HG03558 (cell line): ENCODE results near the gene ODC1.

ENCODE experiments used
- ATAC-seq: cut with Tn5 transposase; IDR thresholded peaks from one replicate; pipeline ENCODE4 v1.9.1; 2021; ENCODE audit warnings: moderate number of reproducible peaks; ENCODE audit not compliant: unreplicated experiment; ENCODE audit errors: extremely low read depth

Gene ODC1

GRCh38 chr2:10438688-10439087, 9.4 kb downstream of the ODC1 start:
- no peak for ATAC-seq

GRCh38 chr2:10437806-10438205, 10.3 kb downstream of the ODC1 start:
- ATAC-seq, result no peak

GRCh38 chr2:10436583-10437110, 11.5 kb downstream of the ODC1 start:
- ATAC-seq, result no peak

- no peak for ATAC-seq
These were observed 12.3 kb downstream of the ODC1 start for GRCh38 chr2:10435820-10436204.

GRCh38 chr2:10434886-10435819, 13.0 kb downstream of the ODC1 start:
- ATAC-seq, result no peak

- ATAC-seq, result no peak
These were observed 13.9 kb downstream of the ODC1 start for GRCh38 chr2:10433947-10434885.

- no peak for ATAC-seq
These were observed 14.7 kb downstream of the ODC1 start for GRCh38 chr2:10433264-10433946.

GRCh38 chr2:10432311-10433181, 15.6 kb downstream of the ODC1 start:
- no peak for ATAC-seq

- no peak for ATAC-seq
These were observed 16.3 kb downstream of the ODC1 start for GRCh38 chr2:10431797-10432196.

GRCh38 chr2:10430886-10431622, 17.1 kb downstream of the ODC1 start:
- ATAC-seq, result no peak

GRCh38 chr2:10428924-10429323, 19.2 kb downstream of the ODC1 start:
- no peak for ATAC-seq

GRCh38 chr2:10428355-10428754, 19.8 kb downstream of the ODC1 start:
- ATAC-seq, result no peak

- ATAC-seq, result no peak
These were observed 20.5 kb downstream of the ODC1 start for GRCh38 chr2:10427618-10427949.

GRCh38 chr2:10426726-10427617, 21.2 kb downstream of the ODC1 start:
- no peak for ATAC-seq

GRCh38 chr2:10425699-10426098, 22.4 kb downstream of the ODC1 start:
- ATAC-seq, result no peak

- ATAC-seq, result no peak
These were observed 23.1 kb downstream of the ODC1 start for GRCh38 chr2:10424916-10425505.

- no peak for ATAC-seq
These were observed 24.1 kb downstream of the ODC1 start for GRCh38 chr2:10424051-10424450.
